ENCODE measurements around the gene NUP93. TPM values are rescaled to one million over a fixed set of nuclear protein-coding genes. Genes with fewer than 3 reads are reported as not detected.
A peak's percentile ranks its signal among the peaks of the same experiment; 100 is the strongest.
"Not testable (repeated sequence)": the region's sequence is repeated elsewhere in the genome, so short reads cannot be mapped to it uniquely, and the experiment has no call there.

NUP93 gene
- total and polyA plus RNA-seq, 2 experiments from 2014 or later = 23.5 to 35.7 TPM

DNA sequence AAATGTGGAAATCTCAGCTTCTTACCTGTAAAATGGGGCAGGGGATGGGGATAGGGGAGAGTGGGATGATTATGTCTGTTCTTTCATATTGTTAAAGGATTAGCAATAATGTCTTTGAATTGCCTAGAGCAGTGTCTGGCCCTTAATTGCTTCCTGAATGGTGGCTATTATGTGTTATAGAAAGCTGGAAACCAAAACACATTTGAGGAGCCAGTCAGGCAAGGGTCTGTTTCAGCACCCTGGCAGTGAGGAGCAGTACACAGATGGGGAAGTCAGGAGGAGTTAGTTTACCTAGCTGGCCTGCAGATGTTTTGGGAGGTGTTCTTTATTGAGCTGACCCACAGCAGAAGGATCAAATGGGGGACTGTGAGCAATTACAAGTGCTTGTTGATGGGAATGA, 63.0 kb downstream of the NUP93 start:
- no peaks in the 10 kb centered on the region for H3K27me3 ChIP-seq
- H3K27ac ChIP-seq = no peak overlapping the region
- H3K9me3 ChIP-seq (ENCODE audit: low read depth) = no peaks in the 10 kb centered on the region
- H3K4me3 ChIP-seq = no peak overlapping the region
- DNase-seq (ENCODE audit: low spot score) = no peak
- H3K4me2 ChIP-seq = no peak overlapping the region
- TF ChIP-seq EZH2 (IDR thresholded peaks at IDR 0.05; ENCODE audit: borderline replicate concordance) = no peak
- TF ChIP-seq, protein P1, sequence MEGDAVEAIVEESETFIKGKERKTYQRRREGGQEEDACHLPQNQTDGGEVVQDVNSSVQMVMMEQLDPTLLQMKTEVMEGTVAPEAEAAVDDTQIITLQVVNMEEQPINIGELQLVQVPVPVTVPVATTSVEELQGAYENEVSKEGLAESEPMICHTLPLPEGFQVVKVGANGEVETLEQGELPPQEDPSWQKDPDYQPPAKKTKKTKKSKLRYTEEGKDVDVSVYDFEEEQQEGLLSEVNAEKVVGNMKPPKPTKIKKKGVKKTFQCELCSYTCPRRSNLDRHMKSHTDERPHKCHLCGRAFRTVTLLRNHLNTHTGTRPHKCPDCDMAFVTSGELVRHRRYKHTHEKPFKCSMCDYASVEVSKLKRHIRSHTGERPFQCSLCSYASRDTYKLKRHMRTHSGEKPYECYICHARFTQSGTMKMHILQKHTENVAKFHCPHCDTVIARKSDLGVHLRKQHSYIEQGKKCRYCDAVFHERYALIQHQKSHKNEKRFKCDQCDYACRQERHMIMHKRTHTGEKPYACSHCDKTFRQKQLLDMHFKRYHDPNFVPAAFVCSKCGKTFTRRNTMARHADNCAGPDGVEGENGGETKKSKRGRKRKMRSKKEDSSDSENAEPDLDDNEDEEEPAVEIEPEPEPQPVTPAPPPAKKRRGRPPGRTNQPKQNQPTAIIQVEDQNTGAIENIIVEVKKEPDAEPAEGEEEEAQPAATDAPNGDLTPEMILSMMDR (IDR thresholded peaks at IDR 0.05; ENCODE audit: poor library complexity) = no peak
- no peak for TF ChIP-seq EZH2phosphoT487 (IDR thresholded peaks at IDR 0.05; ENCODE audit: low read depth, severe bottlenecking, unreplicated experiment)
- no peaks in the 10 kb centered on the region for H3K79me2 ChIP-seq
- no peaks in the 10 kb centered on the region for H4K20me1 ChIP-seq (ENCODE audit: insufficient read depth, poor library complexity, severe bottlenecking)
- H3K9me2 ChIP-seq (replicated peaks; ENCODE audit: insufficient read depth) = no peaks in the 10 kb centered on the region
- H3K4me1 ChIP-seq (ENCODE audit: insufficient read depth) = no peaks in the 10 kb centered on the region
- no peaks in the 10 kb centered on the region for H3K36me3 ChIP-seq (replicated peaks; ENCODE audit: insufficient read depth, low read depth)
- H2AFZ ChIP-seq = no peak overlapping the region

DNA sequence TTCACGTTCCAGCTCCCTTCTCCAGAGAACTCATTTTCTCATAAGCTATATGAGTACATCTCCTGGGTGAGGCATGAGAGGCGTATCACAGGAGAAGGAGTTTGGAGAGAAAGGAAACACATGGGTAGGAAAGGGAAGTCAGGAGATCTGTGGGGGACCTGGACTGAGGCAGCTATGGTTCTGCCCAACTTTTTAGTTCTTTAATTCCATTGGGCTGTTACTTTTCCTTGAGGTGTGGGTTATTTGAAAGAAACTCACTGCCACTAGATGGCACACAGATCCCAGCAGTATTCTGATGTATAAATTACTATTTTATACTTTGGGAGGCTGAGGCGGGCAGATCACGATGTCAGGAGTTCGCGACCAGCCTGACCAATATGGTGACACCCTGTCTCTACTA, 63.6 kb downstream of the NUP93 start:
- no peak overlapping the region for H3K4me2 ChIP-seq
- H2AFZ ChIP-seq = no peak overlapping the region
- no peaks in the 10 kb centered on the region for H3K9me2 ChIP-seq (replicated peaks; ENCODE audit: insufficient read depth)
- no peak overlapping the region for H3K4me3 ChIP-seq
- H3K36me3 ChIP-seq (replicated peaks; ENCODE audit: insufficient read depth, low read depth) = no peaks in the 10 kb centered on the region
- no peak overlapping the region for H3K27ac ChIP-seq
- H3K27me3 ChIP-seq = no peaks in the 10 kb centered on the region
- TF ChIP-seq, protein P1 (IDR thresholded peaks at IDR 0.05; ENCODE audit: poor library complexity) = peak; percentile 59
- TF ChIP-seq EZH2 (IDR thresholded peaks at IDR 0.05; ENCODE audit: borderline replicate concordance) (no peak), EZH2phosphoT487 (IDR thresholded peaks at IDR 0.05; ENCODE audit: low read depth, severe bottlenecking, unreplicated experiment) (no peak)
- WGBS (ENCODE audit: low lambda C conversion rate, missing lambda C conversion rate) = 74% methylated on average over 6 of the region's 6 CpGs
- peak; percentile 25 for DNase-seq (ENCODE audit: low spot score)
- H3K79me2 ChIP-seq = no peaks in the 10 kb centered on the region
- no peaks in the 10 kb centered on the region for H3K9me3 ChIP-seq (ENCODE audit: low read depth)
- H4K20me1 ChIP-seq (ENCODE audit: insufficient read depth, poor library complexity, severe bottlenecking) = no peaks in the 10 kb centered on the region
- no peaks in the 10 kb centered on the region for H3K4me1 ChIP-seq (ENCODE audit: insufficient read depth)

DNA sequence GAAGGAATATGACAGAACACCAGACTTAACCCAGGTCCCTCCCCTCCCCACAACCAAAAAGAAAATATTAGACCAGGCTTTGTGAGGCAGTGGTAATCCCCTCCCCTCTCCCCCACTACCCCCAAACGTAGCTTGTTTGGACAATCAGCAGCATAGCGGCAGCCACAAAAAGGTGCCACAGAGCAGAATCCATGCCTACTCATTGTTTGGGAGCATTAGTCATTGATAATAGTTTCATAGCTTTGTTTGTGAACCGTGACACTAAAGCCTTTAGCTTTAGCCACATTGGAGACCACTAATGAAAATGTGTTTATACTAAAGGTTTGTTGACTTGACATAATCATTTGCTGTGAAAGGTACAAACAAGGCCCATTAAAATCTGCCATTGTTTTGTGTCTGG, 65.1 kb downstream of the NUP93 start:
- TF ChIP-seq EZH2 (IDR thresholded peaks at IDR 0.05; ENCODE audit: borderline replicate concordance) (no peak), EZH2phosphoT487 (IDR thresholded peaks at IDR 0.05; ENCODE audit: low read depth, severe bottlenecking, unreplicated experiment) (no peak)
- TF ChIP-seq, protein P1 (IDR thresholded peaks at IDR 0.05; ENCODE audit: poor library complexity) = no peak
- Histone ChIP-seq H3K4me1 (ENCODE audit: insufficient read depth) (no peaks in the 10 kb centered on the region), H2AFZ (no peak overlapping the region), H3K27me3 (no peaks in the 10 kb centered on the region), H4K20me1 (ENCODE audit: insufficient read depth, poor library complexity, severe bottlenecking) (no peaks in the 10 kb centered on the region), H3K9me2 (replicated peaks; ENCODE audit: insufficient read depth) (no peaks in the 10 kb centered on the region), H3K27ac (no peak overlapping the region), H3K36me3 (replicated peaks; ENCODE audit: insufficient read depth, low read depth) (no peaks in the 10 kb centered on the region), H3K4me3 (no peak overlapping the region), H3K79me2 (no peaks in the 10 kb centered on the region), H3K9me3 (ENCODE audit: low read depth) (no peaks in the 10 kb centered on the region), H3K4me2 (no peak overlapping the region)
- no peak for DNase-seq (ENCODE audit: low spot score)
- 74% methylated on average over 3 of the region's 3 CpGs for WGBS (ENCODE audit: low lambda C conversion rate, missing lambda C conversion rate)

DNA sequence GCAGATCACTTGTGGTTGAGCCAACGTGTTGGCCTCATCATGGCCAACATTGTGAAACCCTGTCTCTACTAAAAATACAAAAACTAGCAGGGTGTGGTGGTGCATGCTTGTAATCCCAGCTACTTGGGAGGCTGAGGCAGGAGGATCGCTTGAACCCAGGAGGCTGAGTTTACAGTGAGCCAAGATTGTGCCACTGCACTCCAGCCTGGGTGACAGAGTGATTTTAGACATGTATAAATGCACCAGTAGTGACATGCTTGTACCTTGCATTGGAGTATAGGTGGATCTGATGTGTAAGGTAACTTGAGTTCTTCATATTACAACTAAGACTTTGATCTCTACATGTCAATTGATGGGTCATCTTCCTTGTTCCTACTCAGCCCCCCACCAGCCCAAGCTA, 67.1 kb downstream of the NUP93 start:
- WGBS (ENCODE audit: low lambda C conversion rate, missing lambda C conversion rate) = 96% methylated on average over 2 of the region's 2 CpGs
- H3K4me3 ChIP-seq, H2AFZ ChIP-seq: not testable (repeated sequence)

More for the DNA sequence above, 67.1 kb downstream of the NUP93 start:
- H3K27ac ChIP-seq; H3K4me2 ChIP-seq; H3K27me3 ChIP-seq; H4K20me1 ChIP-seq (ENCODE audit: insufficient read depth, poor library complexity, severe bottlenecking); H3K4me1 ChIP-seq (ENCODE audit: insufficient read depth); H3K9me3 ChIP-seq (ENCODE audit: low read depth); H3K79me2 ChIP-seq; H3K36me3 ChIP-seq (replicated peaks; ENCODE audit: insufficient read depth, low read depth); DNase-seq (ENCODE audit: low spot score); H3K9me2 ChIP-seq (replicated peaks; ENCODE audit: insufficient read depth): not testable (repeated sequence)

Measured in hepatocyte (in vitro differentiated cells).